CD14-positive monocyte (primary cell): ENCODE results near the gene CALML3. TPM values are rescaled to one million over a fixed set of nuclear protein-coding genes. Genes with fewer than 3 reads are reported as not detected.

ENCODE experiments used
- DNase-seq, 3 donors: peaks; one replicate each; pipeline ENCODE4 v3.0.0-alpha.2; 2011 to 2022
- H2AFZ ChIP-seq: 2 replicates; pipeline ENCODE4 v1.6.0; 2012; ENCODE audit warnings: mild to moderate bottlenecking, low read depth, low read length, inconsistent platforms; ENCODE audit not compliant: insufficient read depth, poor library complexity, severe bottlenecking
- H3K27ac ChIP-seq, 2 donors: 1 replicate in 1 of 2; 2 replicates in 1 of 2; pipeline ENCODE4 v1.5.1; 2012 to 2013; ENCODE audit warnings: low read length in 2 of 2, control low read depth in 1 of 2, inconsistent platforms in 1 of 2, low read depth in 1 of 2, mild to moderate bottlenecking in 1 of 2
- H3K27me3 ChIP-seq, 2 donors: one replicate each; pipeline versions ENCODE4 v1.6.0 to v1.6.1; 2011 to 2013; ENCODE audit warnings: low read length in 2 of 2; ENCODE audit not compliant: control insufficient read depth in 2 of 2, insufficient read depth in 2 of 2
- H3K36me3 ChIP-seq, 2 donors: replicated peaks in 1 of 2; 1 replicate in 1 of 2; 2 replicates in 1 of 2; pipeline versions ENCODE4 v1.5.1 to v1.6.1; 2012 to 2013; ENCODE audit warnings: low read length in 2 of 2, control low read depth in 1 of 2, inconsistent platforms in 1 of 2, mild to moderate bottlenecking in 1 of 2; ENCODE audit not compliant: insufficient read depth in 2 of 2, control insufficient read depth in 1 of 2
- H3K4me1 ChIP-seq, 2 donors: 1 replicate in 1 of 2; 2 replicates in 1 of 2; pipeline versions ENCODE4 v1.5.1 to v1.6.1; 2012 to 2013; ENCODE audit warnings: low read length in 2 of 2, control low read depth in 1 of 2, inconsistent platforms in 1 of 2, mild to moderate bottlenecking in 1 of 2, moderate library complexity in 1 of 2; ENCODE audit not compliant: insufficient read depth in 2 of 2, control insufficient read depth in 1 of 2
- H3K4me2 ChIP-seq: replicated peaks from 2 replicates; pipeline ENCODE3; 2012; ENCODE audit warnings: low read length, moderate library complexity, mild to moderate bottlenecking; ENCODE audit not compliant: poor library complexity, severe bottlenecking; ENCODE audit errors: extremely low read depth
- H3K4me3 ChIP-seq, 3 experiments: fragments of 200-600 bp in 1 of 3; sonication (generic) in 1 of 3; replicated peaks in 1 of 3; 1 replicate in 2 of 3; 2 replicates in 1 of 3; pipeline ENCODE4 v1.5.1; 2011 to 2013; ENCODE audit warnings: low read length in 3 of 3, mild to moderate bottlenecking in 3 of 3, control low read depth in 2 of 3, low read depth in 2 of 3, inconsistent platforms in 1 of 3, moderate library complexity in 1 of 3
- H3K79me2 ChIP-seq: 2 replicates; pipeline ENCODE4 v1.6.0; 2012; ENCODE audit warnings: mild to moderate bottlenecking, control low read depth, inconsistent platforms, low read length, moderate library complexity; ENCODE audit not compliant: insufficient read depth
- H3K9ac ChIP-seq: 2 replicates; pipeline ENCODE4 v1.6.0; 2017; ENCODE audit warnings: low read length, mild to moderate bottlenecking; ENCODE audit not compliant: insufficient read depth, poor library complexity, severe bottlenecking
- H3K9me3 ChIP-seq, 2 donors: replicated peaks in 1 of 2; 1 replicate in 1 of 2; 2 replicates in 1 of 2; pipeline versions ENCODE4 v1.5.1 to v1.6.1; 2012 to 2013; ENCODE audit warnings: low read length in 2 of 2, control low read depth in 1 of 2; ENCODE audit not compliant: control insufficient read depth in 1 of 2, insufficient read depth in 1 of 2
- H4K20me1 ChIP-seq: 2 replicates; pipeline ENCODE4 v1.6.0; 2012; ENCODE audit warnings: mild to moderate bottlenecking, low read length, control low read depth, moderate library complexity; ENCODE audit not compliant: insufficient read depth
- H3K27ac Mint-ChIP-seq, 7 donors: one replicate each; pipeline ENCODE4 v1.8.0; 2020; ENCODE audit warnings: mild to moderate bottlenecking in 7 of 7, mixed read lengths in 7 of 7, moderate library complexity in 6 of 7, inconsistent platforms in 2 of 7
- H3K27me3 Mint-ChIP-seq, 3 donors: one replicate each; pipeline ENCODE4 v1.8.0; 2021 to 2022; ENCODE audit warnings: low read depth in 3 of 3, mild to moderate bottlenecking in 3 of 3, mixed read lengths in 3 of 3, moderate library complexity in 3 of 3, inconsistent platforms in 1 of 3
- H3K36me3 Mint-ChIP-seq, 2 donors: one replicate each; pipeline ENCODE4 v1.8.0; 2020; ENCODE audit warnings: mixed read lengths in 2 of 2, inconsistent platforms in 1 of 2, mild to moderate bottlenecking in 1 of 2
- H3K4me1 Mint-ChIP-seq: one replicate; pipeline ENCODE4 v1.8.0; 2020; ENCODE audit warnings: mild to moderate bottlenecking, mixed read lengths
- H3K4me3 Mint-ChIP-seq, 2 donors: one replicate each; pipeline ENCODE4 v1.8.0; 2020; ENCODE audit warnings: mild to moderate bottlenecking in 2 of 2, mixed read lengths in 2 of 2, moderate library complexity in 1 of 2
- H3K9me3 Mint-ChIP-seq, 7 donors: one replicate each; pipeline ENCODE4 v1.8.0; 2020 to 2022; ENCODE audit warnings: mixed read lengths in 7 of 7, mild to moderate bottlenecking in 6 of 7, moderate library complexity in 6 of 7, inconsistent platforms in 2 of 7
- WGBS: methylation state at CpG from one replicate; pipeline ENCODE4 v1.1.5; 2013; ENCODE audit warnings: missing lambda C conversion rate; ENCODE audit not compliant: insufficient coverage; 5-methylcytosine and 5-hydroxymethylcytosine counted together
- intact Hi-C, 2 donors: fragments of 100-400 bp; cut with micrococcal nuclease; formaldehyde crosslinking; loops; one replicate each; pipeline versions ENCODE4 v1.15.0 to v1.15.1; 2023
- polyA plus RNA-seq, 3 donors: library from polyadenylated mRNA; depleted of rRNA in 1 of 3; unstranded in 2 of 3; stranded (reverse) in 1 of 3; fragments of 300-500 nt in 2 of 3; fragments of >200 nt in 1 of 3; fragmentation: Illumina TruSeq in 2 of 3; gene quantifications; 1 replicate in 2 of 3; 2 replicates in 1 of 3; pipeline ENCODE4 v1.2.3, GENCODE V29; 2012 to 2021
- TF ChIP-seq, protein P1 (sequence below): fragments of 200-600 bp; IDR thresholded peaks from one replicate; pipeline ENCODE4 v1.8.0; 2022; ENCODE audit warnings: antibody characterized with exemption, mild to moderate bottlenecking

The CALML3 gene
- polyA plus RNA-seq, 3 donors, result not detected

DNA sequence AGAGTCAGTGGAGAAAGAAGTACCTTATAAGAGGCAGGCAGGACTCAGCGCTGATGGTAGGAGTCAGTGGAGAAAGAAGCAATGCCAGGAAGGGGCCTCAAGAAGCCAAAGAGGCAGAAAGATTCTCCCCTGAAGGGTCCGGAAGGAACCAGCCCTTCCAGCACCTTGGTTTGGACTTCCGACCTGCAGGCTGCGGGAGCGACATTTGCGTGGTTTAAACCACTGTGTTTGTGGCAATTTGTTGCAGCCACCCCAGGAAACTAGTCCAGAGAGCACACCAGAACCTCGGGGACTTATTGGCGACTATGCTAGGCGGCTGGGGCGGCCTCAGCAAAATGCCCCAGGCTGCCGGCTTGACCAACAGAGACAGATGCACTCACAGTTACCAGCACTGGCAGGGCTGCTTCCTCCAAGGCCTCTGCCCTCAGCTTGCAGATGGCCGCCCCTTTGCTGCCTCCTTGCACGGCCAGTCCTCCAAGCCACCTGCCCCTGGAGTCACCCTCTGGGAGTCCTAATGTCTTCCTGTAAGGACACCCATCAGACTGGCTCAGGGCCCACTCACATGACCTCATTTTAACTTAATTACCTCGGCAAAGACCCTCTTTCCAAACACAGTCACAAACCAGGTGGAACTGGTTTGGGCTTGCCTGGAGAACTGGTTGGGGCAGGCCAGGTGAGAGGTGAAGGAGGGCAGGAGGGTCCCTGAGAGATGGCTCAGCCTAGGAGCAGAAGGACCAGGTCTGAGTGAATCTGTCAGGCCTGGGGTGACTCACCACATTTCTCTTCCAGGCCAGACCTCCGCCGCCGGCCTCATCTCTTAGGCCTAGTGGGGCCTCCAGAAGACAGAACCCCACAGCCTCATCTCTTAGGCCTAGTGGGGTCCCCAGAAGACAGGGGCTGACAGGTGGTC is 26.1 kb downstream of the CALML3 start:
- peaks cover 15 to 25% of the 10 kb centered on the region in 2 donors for H3K4me1 ChIP-seq
- no peaks in the 10 kb centered on the region for H3K9me3 ChIP-seq
- peaks cover 0 to 3% (median 0%) of the 10 kb centered on the region in 3 donors for H3K27me3 Mint-ChIP-seq
- TF ChIP-seq, protein P1, sequence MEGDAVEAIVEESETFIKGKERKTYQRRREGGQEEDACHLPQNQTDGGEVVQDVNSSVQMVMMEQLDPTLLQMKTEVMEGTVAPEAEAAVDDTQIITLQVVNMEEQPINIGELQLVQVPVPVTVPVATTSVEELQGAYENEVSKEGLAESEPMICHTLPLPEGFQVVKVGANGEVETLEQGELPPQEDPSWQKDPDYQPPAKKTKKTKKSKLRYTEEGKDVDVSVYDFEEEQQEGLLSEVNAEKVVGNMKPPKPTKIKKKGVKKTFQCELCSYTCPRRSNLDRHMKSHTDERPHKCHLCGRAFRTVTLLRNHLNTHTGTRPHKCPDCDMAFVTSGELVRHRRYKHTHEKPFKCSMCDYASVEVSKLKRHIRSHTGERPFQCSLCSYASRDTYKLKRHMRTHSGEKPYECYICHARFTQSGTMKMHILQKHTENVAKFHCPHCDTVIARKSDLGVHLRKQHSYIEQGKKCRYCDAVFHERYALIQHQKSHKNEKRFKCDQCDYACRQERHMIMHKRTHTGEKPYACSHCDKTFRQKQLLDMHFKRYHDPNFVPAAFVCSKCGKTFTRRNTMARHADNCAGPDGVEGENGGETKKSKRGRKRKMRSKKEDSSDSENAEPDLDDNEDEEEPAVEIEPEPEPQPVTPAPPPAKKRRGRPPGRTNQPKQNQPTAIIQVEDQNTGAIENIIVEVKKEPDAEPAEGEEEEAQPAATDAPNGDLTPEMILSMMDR, result no peak
- no peak overlapping the region for H2AFZ ChIP-seq
- no peaks in the 10 kb centered on the region for H3K9me3 Mint-ChIP-seq
- no peaks in the 10 kb centered on the region for H3K27me3 ChIP-seq
- no peak overlapping the region for H3K9ac ChIP-seq
- H3K4me3 Mint-ChIP-seq, result no peak overlapping the region
- no peak for DNase-seq
- H4K20me1 ChIP-seq, result no peaks in the 10 kb centered on the region
- peak overlapping the region in 1 of 7 donors; percentile 26 for H3K27ac Mint-ChIP-seq
- WGBS, result 79% methylated on average over 12 of the region's 17 CpGs
- no peaks in the 10 kb centered on the region for H3K36me3 ChIP-seq
- no peaks in the 10 kb centered on the region for H3K79me2 ChIP-seq
- H3K4me1 Mint-ChIP-seq, result peaks cover 10% of the 10 kb centered on the region
- no peak overlapping the region for H3K4me2 ChIP-seq
- intact Hi-C loops, result no loop called here
- H3K27ac ChIP-seq, result no peak overlapping the region
- no peak overlapping the region for H3K4me3 ChIP-seq
- no peaks in the 10 kb centered on the region for H3K36me3 Mint-ChIP-seq

DNA sequence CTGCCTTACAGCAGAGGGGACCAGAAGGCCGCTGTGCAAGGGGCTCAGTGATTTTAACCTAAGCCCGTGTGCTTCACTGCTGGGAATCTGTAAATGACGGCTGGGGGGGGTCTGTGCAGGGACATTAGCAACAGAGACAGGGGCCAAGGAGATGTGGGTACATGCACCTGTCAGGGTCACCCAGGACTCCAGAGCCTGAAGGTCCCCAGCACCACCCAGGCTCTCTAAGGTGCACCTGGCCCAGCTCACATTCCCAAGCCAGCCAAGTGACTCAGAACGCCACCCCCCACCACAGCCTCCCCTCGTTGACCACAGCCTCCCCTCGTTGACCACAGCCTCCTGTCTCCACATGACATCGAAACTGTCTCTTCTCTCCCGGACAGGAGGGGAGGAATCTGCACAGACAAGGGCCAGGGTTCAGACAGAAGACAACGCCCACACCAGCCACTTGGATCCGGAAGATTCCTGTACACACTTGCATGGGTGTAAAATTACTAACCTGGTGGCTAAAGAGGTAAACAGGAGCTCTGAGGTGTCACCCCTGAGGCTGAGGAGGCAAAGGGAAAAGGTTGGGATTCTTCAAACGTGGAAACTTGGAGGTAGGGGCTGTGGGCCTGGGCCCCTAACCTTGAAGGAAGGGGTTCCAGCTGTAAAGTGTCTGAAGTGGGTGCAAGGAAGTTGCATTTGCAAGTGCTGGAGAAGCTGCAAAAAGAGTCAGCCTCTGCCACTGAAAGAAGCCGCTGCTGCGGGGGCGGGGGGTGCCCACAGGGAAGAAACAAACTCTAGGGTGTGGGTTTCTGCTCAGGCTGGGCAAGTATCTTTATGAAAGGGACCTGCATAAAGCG is 27.0 kb downstream of the CALML3 start:
- Mint-ChIP-seq H3K4me1 (peaks cover 9% of the 10 kb centered on the region), H3K27ac (peak overlapping the region in 2 of 7 donors; percentile 26 to 37), H3K4me3 (no peak overlapping the region), H3K27me3 (peaks cover 0 to 3% (median 0%) of the 10 kb centered on the region in 3 donors), H3K36me3 (no peaks in the 10 kb centered on the region), H3K9me3 (no peaks in the 10 kb centered on the region)
- Histone ChIP-seq H3K79me2 (no peaks in the 10 kb centered on the region), H3K4me1 (peaks cover 15 to 25% of the 10 kb centered on the region in 2 donors), H3K4me2 (no peak overlapping the region), H3K4me3 (no peak overlapping the region), H3K27ac (no peak overlapping the region), H4K20me1 (no peaks in the 10 kb centered on the region), H3K9me3 (no peaks in the 10 kb centered on the region), H3K27me3 (no peaks in the 10 kb centered on the region), H3K9ac (no peak overlapping the region), H3K36me3 (no peaks in the 10 kb centered on the region), H2AFZ (peak overlapping the region; percentile 24)
- 33% methylated on average over 11 of the region's 15 CpGs for WGBS
- intact Hi-C loops, result no loop called here
- TF ChIP-seq, protein P1, result no peak
- no peak for DNase-seq
